NCI-H82 treated with DMSO at 0.1 percent for 48 hours (cell line): ENCODE results near the gene TMEM63C.
"Not testable (repeated sequence)": the region's sequence is repeated elsewhere in the genome, so short reads cannot be mapped to it uniquely, and the experiment has no call there.

Experiments
- DNase-seq: peaks from one replicate; lab custom pipeline; 2025; ENCODE audit not compliant: unreplicated experiment; lab: John Stamatoyannopoulos, UW

Gene TMEM63C

GRCh38 chr14:77275601-77276017 is 94.0 kb downstream of the TMEM63C start:
- no peak for DNase-seq

- no peak for DNase-seq
Observed at GRCh38 chr14:77276295-77276935, 94.8 kb downstream of the TMEM63C start.

- DNase-seq, result no peak
Observed at GRCh38 chr14:77276959-77277358, 95.4 kb downstream of the TMEM63C start.

- DNase-seq, result no peak
Observed at GRCh38 chr14:77278461-77279230, 97.0 kb downstream of the TMEM63C start.

- no peak for DNase-seq
Observed at GRCh38 chr14:77279719-77280118, 98.1 kb downstream of the TMEM63C start.

- DNase-seq, result not testable (repeated sequence)
Observed at GRCh38 chr14:77280921-77281320, 99.3 kb downstream of the TMEM63C start.

GRCh38 chr14:77281852-77282410 is 100.3 kb downstream of the TMEM63C start:
- DNase-seq, result no peak

GRCh38 chr14:77284066-77284465 is 102.5 kb downstream of the TMEM63C start:
- no peak for DNase-seq

GRCh38 chr14:77284466-77284865 is 102.9 kb downstream of the TMEM63C start:
- no peak for DNase-seq

- DNase-seq, result no peak
Observed at GRCh38 chr14:77286576-77286975, 105.0 kb downstream of the TMEM63C start.

GRCh38 chr14:77290705-77291104 is 109.1 kb downstream of the TMEM63C start:
- DNase-seq, result no peak

- DNase-seq, result no peak
Observed at GRCh38 chr14:77296155-77296554, 114.6 kb downstream of the TMEM63C start.

- no peak for DNase-seq
Observed at GRCh38 chr14:77296906-77297305, 115.3 kb downstream of the TMEM63C start.

- no peak for DNase-seq
Observed at GRCh38 chr14:77299771-77300170, 118.2 kb downstream of the TMEM63C start.

- DNase-seq, result peak; percentile 71
Observed at GRCh38 chr14:77301103-77301502, 119.5 kb downstream of the TMEM63C start.

GRCh38 chr14:77302926-77303325 is 121.3 kb downstream of the TMEM63C start:
- DNase-seq, result peak; percentile 68

- DNase-seq, result peak; percentile 88
Observed at GRCh38 chr14:77303417-77304156, 122.0 kb downstream of the TMEM63C start.

GRCh38 chr14:77305696-77306095 is 124.1 kb downstream of the TMEM63C start:
- DNase-seq, result no peak

GRCh38 chr14:77306416-77306815 is 124.8 kb downstream of the TMEM63C start:
- no peak for DNase-seq

GRCh38 chr14:77306851-77307496 is 125.4 kb downstream of the TMEM63C start:
- no peak for DNase-seq
